Measurements from ENCODE around the gene NIP7. TPM values are rescaled to one million over a fixed set of nuclear protein-coding genes. Genes with fewer than 3 reads are reported as not detected.
A peak's percentile ranks its signal among the peaks of the same experiment; 100 is the strongest.

NIP7 gene
- total and polyA plus RNA-seq, 9 of the 15 experiments (the other 6 are each of a cell fraction or from before 2014, with no cell fraction given): 28.9 to 85.5 (median 72.5) TPM

DNA sequence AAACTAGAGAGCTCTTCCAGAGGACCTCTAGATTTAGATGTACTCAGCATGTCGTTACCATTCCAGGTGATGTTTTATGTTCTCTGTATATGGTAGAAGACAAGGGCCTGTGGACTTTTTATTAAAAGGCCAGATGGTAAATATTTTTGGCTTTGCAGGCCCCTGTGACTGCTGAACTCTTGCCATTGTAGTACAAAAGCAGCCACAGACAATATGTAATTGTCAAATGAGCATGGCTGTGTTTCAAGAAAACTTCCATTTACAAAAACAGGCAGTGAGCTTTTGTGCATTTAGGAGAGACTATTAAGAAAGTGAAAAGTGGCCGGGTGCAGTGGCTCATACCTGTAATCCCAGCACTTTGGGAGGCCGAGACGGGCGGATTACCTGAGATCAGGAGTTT, 4.6 kb downstream of the NIP7 start:
- BruUV-seq (replicated peaks): no TSS peak
- Histone ChIP-seq H3K27me3 (ENCODE audit: control insufficient read depth in 2 of 2, insufficient read depth in 2 of 2, low read length in 2 of 2) (no peaks in the 10 kb centered on the region), H3K36me3 (ENCODE audit: control insufficient read depth, insufficient read depth, low read length) (peaks cover 52% of the 10 kb centered on the region), H4K20me1 (replicated peaks; ENCODE audit: control insufficient read depth, insufficient read depth, low read length) (peaks cover 4% of the 10 kb centered on the region; the same call in 1 of the 2 replicates), H3K4me3 (no peak overlapping the region), H3K79me2 (ENCODE audit: control insufficient read depth, insufficient read depth, low read length) (peaks cover 33% of the 10 kb centered on the region), H3K9me3 (replicated peaks; ENCODE audit: control insufficient read depth, insufficient read depth, low read depth, low read length) (no peaks in the 10 kb centered on the region), H3K4me1 (replicated peaks in 1 of 2; ENCODE audit: control insufficient read depth in 2 of 2, insufficient read depth in 2 of 2, low read length in 2 of 2) (peaks cover 3 to 8% of the 10 kb centered on the region in 2 experiments; a peak in 4 of 5 replicates), H3K4me2 (ENCODE audit: insufficient read depth, low read length) (no peak overlapping the region), H3K9ac (ENCODE audit: insufficient read depth in 1 of 2, low read depth in 2 of 2, low read length in 2 of 2) (no peak overlapping the region), H3K27ac (ENCODE audit: extremely low read depth, low read depth, low read length) (no peak overlapping the region), H2AFZ (ENCODE audit: low read depth, low read length) (no peak overlapping the region), H3K9me1 (ENCODE audit: control insufficient read depth, insufficient read depth, low read length) (no peaks in the 10 kb centered on the region)
- 97% methylated on average over 5 of the region's 5 CpGs for WGBS (ENCODE audit: insufficient coverage, low coverage, missing lambda C conversion rate)
- in situ Hi-C loops (cut with MboI): no loop called here
- CTCF ChIA-PET (ENCODE audit: low intra/inter-chr PET ratio): no interaction called here
- POLR2A ChIA-PET: no interaction called here
- ATAC-seq (no peak), DNase-seq (ENCODE audit: extremely low read depth in 1 of 4, low spot score in 3 of 4) (no peak), FAIRE-seq (no peak)
- TF ChIP-seq RBFOX2 (IDR thresholded peaks at IDR 0.05; ENCODE audit: low read depth, low read length): 0 out of 2 replicates have a peak, but pooled peaks have one; percentile 18
- no peak for TF ChIP-seq ZKSCAN8 (CRISPR knock-in tag; IDR thresholded peaks at IDR 0.05)
- TF ChIP-seq, protein P1, sequence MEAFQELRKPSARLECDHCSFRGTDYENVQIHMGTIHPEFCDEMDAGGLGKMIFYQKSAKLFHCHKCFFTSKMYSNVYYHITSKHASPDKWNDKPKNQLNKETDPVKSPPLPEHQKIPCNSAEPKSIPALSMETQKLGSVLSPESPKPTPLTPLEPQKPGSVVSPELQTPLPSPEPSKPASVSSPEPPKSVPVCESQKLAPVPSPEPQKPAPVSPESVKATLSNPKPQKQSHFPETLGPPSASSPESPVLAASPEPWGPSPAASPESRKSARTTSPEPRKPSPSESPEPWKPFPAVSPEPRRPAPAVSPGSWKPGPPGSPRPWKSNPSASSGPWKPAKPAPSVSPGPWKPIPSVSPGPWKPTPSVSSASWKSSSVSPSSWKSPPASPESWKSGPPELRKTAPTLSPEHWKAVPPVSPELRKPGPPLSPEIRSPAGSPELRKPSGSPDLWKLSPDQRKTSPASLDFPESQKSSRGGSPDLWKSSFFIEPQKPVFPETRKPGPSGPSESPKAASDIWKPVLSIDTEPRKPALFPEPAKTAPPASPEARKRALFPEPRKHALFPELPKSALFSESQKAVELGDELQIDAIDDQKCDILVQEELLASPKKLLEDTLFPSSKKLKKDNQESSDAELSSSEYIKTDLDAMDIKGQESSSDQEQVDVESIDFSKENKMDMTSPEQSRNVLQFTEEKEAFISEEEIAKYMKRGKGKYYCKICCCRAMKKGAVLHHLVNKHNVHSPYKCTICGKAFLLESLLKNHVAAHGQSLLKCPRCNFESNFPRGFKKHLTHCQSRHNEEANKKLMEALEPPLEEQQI (IDR thresholded peaks at IDR 0.05): no peak
- intact Hi-C loops (cut with micrococcal nuclease): no loop called here

All from K562 (cell line).